ENCODE data around the gene KSR1. TPM values are rescaled to one million over a fixed set of nuclear protein-coding genes. Genes with fewer than 3 reads are reported as not detected.

KSR1 gene
- total RNA-seq, 4 donors from 2014 or later, result 26.6 to 64.4 (median 42.2) TPM

- H3K4me1 ChIP-seq, result no peaks in the 10 kb centered on the region
- H3K4me3 ChIP-seq, result no peak overlapping the region
- peaks cover 0 to 35% (median 0%) of the 10 kb centered on the region in 3 donors for H3K36me3 ChIP-seq
- no peaks in the 10 kb centered on the region for H3K9me3 ChIP-seq
- no peak for TF ChIP-seq POLR2A (IDR thresholded peaks at IDR 0.05)
- TF ChIP-seq CTCF (IDR thresholded peaks at IDR 0.05), result no peak
- no peak overlapping the region for H3K27ac ChIP-seq
- DNase-seq, result no peak
- no peaks in the 10 kb centered on the region for H3K27me3 ChIP-seq
Observed at GRCh38 chr17:27593857-27594255, 137.6 kb downstream of the KSR1 start.

- Histone ChIP-seq H3K27me3 (no peaks in the 10 kb centered on the region), H3K36me3 (peaks cover 0 to 31% (median 0%) of the 10 kb centered on the region in 3 donors), H3K9me3 (no peaks in the 10 kb centered on the region), H3K4me3 (no peak overlapping the region), H3K27ac (no peak overlapping the region), H3K4me1 (no peaks in the 10 kb centered on the region)
- DNase-seq, result no peak
- no peak for TF ChIP-seq CTCF (IDR thresholded peaks at IDR 0.05)
- no peak for TF ChIP-seq POLR2A (IDR thresholded peaks at IDR 0.05)
Observed at GRCh38 chr17:27595208-27595607, 139.0 kb downstream of the KSR1 start.

DNA sequence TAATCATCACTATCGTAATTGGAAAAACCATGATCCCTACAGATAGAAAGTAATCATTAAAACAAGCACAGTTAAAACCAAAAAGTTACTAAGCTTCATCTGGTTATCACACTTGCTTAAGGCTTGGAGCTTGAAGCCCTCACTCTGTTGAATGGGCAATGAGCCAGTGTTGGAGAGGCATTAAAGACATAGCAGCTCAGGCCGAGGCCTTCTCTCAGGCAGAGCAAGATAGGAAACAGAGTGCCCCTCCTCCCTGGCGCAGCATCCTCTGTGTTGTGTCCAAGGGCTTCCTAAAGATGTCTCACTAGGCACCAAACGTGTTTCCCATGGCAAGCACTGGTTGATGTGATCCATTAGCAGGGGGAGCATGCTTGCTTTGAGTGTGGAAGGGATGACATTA, 139.8 kb downstream of the KSR1 start:
- Histone ChIP-seq H3K4me1 (no peaks in the 10 kb centered on the region), H3K36me3 (peaks cover 0 to 31% (median 0%) of the 10 kb centered on the region in 3 donors), H3K27me3 (no peaks in the 10 kb centered on the region), H3K9me3 (no peaks in the 10 kb centered on the region), H3K4me3 (no peak overlapping the region), H3K27ac (no peak overlapping the region)
- TF ChIP-seq POLR2A (IDR thresholded peaks at IDR 0.05) (no peak), CTCF (IDR thresholded peaks at IDR 0.05) (no peak)
- no peak for DNase-seq

- TF ChIP-seq CTCF (IDR thresholded peaks at IDR 0.05) (no peak), POLR2A (IDR thresholded peaks at IDR 0.05) (no peak)
- H3K4me3 ChIP-seq, result no peak overlapping the region
- no peaks in the 10 kb centered on the region for H3K27me3 ChIP-seq
- no peaks in the 10 kb centered on the region for H3K4me1 ChIP-seq
- DNase-seq, result no peak
- no peak overlapping the region for H3K27ac ChIP-seq
- peaks cover 0 to 30% (median 0%) of the 10 kb centered on the region in 3 donors for H3K36me3 ChIP-seq
- no peaks in the 10 kb centered on the region for H3K9me3 ChIP-seq
Observed at GRCh38 chr17:27596566-27597187, 140.4 kb downstream of the KSR1 start.

GRCh38 chr17:27597188-27597580, 140.9 kb downstream of the KSR1 start:
- no peaks in the 10 kb centered on the region for H3K27me3 ChIP-seq
- no peak overlapping the region for H3K4me3 ChIP-seq
- TF ChIP-seq POLR2A (IDR thresholded peaks at IDR 0.05) (no peak), CTCF (IDR thresholded peaks at IDR 0.05) (no peak)
- peaks cover 0 to 25% (median 0%) of the 10 kb centered on the region in 3 donors for H3K36me3 ChIP-seq
- H3K9me3 ChIP-seq, result no peaks in the 10 kb centered on the region
- DNase-seq, result no peak
- no peak overlapping the region for H3K27ac ChIP-seq
- no peaks in the 10 kb centered on the region for H3K4me1 ChIP-seq

All from Peyer's patch (tissue), 4 donors.